GM19372 (cell line): ENCODE data around the gene TMEM218.

Experiments used
- ATAC-seq: cut with Tn5 transposase; IDR thresholded peaks from one replicate; pipeline ENCODE4 v1.9.1; 2021; ENCODE audit warnings: mild to moderate bottlenecking, low read depth, moderate library complexity; ENCODE audit not compliant: unreplicated experiment

The TMEM218 gene

DNA sequence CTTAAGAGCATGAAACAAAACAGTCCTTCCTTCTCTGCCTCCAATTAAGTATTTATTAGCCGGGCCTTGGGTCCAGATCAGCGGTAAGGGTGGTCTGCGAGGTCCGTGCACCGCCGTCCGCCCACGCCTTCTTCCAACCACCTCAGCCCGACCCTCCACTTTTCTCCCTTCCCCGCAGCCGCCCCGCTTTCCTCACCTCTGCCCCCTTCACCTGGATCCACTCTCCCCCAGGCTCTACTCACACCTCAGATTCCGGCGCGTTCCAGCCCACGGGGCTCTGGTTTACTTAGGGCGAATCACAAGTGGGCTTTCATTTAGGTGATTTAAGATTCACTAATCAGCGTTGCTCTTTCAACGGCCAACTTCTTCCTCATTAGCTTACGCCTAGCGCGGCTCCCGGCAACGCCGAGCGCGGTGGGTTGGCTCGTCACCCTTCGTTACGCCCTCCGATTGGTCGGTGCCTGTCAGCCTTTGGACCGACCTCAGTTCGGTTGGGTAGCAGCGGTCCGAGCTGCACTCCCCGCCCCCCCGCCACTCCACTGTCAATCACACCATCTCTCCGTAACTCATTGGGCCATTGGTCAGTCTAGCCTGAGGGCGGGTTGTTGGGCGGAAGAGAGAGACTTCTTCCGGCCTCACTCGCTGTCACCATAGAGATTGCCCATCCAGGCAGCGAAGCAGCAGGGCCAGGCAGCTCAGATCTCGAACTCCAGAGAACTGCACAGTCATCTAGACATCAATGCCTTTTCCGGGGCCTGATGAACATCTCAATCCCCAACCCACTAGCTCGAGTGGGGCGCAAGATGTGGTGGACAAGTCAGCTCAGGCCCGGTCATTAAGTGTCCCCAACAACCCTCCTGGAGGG is at the start of gene TMEM218:
Gene TMEM218 (minus strand): TSS at position 284 of the 865 bp plus-strand sequence. CDS start 9,385 bp downstream, outside the sequence.
- ATAC-seq, result peak; percentile 97

- no peak for ATAC-seq
Measured at GRCh38 chr11:125157953-125158680, 46.7 kb upstream of the TMEM218 start.

DNA sequence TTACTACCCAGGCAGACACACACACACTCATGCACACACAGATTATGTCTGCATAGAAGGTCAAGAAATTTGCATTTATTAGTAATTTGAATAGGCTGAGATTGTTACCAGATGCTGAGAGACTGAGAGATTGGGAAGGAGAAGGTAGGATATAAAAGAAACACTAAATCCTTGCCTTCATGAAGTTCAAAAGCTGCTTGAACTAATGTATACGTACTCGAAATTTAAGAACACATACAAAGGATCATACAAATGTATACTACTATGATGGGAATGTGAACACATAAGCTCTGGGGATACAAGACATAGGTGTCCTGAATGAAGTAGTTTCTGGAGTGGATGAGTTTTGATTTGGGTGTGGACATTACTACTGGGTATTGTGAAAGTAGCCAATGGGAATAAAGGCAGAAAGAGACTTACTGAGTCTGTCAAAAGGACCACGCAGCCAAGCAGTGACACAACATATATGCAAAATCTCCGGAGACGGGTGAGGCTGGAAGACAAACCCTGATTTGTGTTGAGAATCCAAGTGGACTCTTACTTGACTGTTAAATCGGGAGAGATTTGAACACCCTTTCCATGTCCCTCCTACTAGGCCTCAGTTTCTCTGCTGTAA is 45.8 kb upstream of the TMEM218 start:
- ATAC-seq, result no peak

DNA sequence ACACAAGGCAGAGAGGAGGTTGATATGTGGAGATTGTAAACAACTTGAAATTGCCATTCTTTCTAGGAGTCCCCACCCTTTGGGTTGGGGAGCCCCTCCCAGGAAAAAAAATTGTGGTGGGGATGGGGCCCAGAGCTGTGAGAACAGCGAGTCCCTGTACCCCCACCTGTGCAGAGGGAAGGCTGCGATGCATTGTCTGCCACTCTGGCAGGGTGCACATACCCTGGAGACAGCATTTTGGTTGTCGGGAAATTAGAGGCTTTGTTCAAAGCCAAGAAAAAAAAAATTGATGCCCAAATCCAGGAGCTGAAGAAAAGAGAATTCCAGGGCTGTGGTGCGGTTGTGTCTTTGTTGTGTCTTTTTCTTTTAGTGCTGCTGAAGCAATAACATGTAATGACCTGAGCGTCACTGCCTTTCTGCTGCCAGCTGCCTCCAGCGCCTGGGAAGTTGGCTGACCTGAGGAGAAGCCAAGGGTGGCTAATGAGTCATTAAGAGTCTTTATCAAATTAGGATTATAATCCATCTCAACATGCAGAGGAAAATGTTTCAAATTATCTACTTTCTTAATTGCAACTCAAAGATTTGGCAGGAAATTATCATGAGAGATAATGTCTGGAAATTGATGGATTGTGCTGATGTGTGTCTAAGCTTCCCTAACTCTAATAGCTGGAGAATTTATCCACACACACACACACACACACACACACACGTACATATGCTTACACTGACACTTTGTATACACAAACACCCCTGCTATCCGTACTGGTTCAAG is 45.1 kb upstream of the TMEM218 start:
- no peak for ATAC-seq

GRCh38 chr11:125155767-125156166 is 44.3 kb upstream of the TMEM218 start:
- no peak for ATAC-seq

- no peak for ATAC-seq
Measured at GRCh38 chr11:125155100-125155444, 43.6 kb upstream of the TMEM218 start.

DNA sequence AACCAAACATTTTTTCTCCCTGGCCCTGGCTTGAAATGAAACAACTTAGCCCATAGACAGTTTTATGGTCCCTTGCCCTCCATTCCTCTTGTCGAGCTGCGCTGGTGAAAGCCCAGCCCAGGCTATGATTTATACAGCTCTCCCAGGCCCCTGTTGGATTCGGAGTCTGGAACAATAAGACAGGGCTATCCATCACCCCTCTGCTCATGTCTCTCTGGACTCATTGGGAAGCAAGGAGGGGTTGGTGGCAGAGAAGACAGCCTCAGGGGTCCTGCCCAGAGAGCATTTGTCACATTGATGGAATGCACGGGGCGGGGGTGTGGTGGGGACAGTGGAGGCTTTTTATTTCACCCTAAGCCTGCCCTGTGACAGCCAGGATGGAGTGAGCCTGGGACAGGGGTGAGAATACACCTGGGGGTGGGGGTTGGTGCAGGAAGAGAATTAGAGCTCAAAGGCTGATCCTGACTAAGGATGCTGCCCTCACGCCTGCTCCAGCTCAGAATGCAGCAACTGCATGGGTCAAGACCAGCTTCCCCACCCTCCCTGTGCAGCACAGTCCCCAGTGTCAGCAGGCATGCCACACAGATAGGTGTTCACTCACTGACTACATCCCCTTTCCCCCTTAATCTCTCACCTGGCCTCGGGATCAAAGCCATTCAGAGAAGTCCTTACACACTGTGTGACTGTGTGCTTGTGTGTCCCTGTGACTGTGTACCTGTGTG is 43.1 kb upstream of the TMEM218 start:
- ATAC-seq, result no peak

GRCh38 chr11:125153837-125154236 is 42.4 kb upstream of the TMEM218 start:
- no peak for ATAC-seq

DNA sequence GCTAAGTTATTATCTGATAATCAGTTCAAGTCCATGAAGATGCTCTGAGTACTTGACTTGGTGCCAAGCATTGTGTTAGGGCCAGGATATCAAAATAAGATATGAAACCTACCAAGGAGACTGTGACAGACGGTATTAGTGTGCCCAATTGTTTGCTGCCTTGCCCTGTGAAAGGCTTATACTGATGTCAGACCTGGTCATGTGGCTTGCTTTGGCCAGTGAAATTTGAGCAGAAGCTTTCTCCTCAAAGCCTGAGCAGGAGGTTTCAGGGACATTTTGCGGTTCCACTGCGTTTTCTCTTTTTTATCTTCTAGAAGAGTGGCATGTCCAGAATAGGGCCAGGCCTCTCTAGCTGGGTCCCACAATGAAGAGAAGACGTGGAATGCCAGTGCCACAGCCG is 37.3 kb upstream of the TMEM218 start:
- ATAC-seq, result no peak

DNA sequence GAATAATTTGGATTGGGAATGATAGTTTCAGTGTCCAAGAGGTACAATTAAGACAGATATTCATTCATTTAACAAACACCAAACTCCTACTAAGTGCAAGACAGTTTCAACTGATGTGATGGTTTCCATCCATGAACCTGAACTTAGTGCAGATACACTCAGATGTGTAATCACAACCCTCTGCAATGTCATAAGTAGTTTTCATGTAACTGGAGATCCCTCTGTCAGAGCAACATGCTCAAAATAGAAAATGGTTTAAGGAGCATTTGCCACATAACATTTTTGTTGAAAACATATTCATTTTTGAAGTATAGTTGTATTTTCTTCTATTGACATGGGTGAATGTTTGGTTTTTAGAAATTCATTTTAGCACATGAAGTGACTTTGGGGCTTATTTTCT is 36.6 kb upstream of the TMEM218 start:
- ATAC-seq, result no peak

- no peak for ATAC-seq
Measured at GRCh38 chr11:125147280-125147679, 35.9 kb upstream of the TMEM218 start.

DNA sequence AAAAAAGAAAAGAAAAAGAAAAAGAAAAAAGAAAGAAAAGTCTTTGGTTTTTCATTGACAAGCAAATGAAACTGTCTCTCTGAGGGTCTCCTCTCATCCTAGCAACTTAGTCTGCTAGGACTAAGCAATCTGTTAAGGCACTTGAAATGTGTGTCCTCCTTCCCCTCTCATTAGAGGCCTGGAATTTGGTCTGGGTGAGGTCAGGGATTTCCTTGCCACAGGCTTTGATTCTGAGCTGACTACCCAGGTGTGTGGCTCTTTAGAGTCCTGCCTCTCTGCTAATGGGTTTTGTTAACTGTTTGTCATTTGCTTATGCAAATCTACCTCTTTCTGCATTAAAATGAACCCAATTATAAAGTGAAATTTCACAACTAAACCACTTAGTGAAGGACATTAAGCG is 34.8 kb upstream of the TMEM218 start:
- no peak for ATAC-seq

- no peak for ATAC-seq
Measured at GRCh38 chr11:125141686-125142535, 30.5 kb upstream of the TMEM218 start.

DNA sequence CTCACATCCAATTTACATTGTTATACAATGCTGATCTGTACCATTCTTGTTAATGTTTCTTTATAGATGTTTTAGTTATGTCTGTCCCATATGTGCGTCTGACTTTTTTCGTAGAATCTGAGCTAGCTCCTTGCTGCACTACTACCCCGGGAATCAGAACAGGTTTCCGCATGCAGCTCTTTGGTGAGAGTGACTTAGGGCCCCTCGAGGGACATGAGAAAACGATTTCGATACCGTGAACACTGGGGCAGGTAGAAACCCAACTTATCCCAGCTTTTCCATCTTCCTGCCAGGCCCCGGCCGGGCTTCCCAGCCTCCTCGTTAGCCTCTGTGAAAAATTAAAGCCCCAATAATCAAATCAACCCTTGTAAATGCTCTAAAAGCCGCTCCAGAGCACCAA is 29.8 kb upstream of the TMEM218 start:
- ATAC-seq, result no peak

DNA sequence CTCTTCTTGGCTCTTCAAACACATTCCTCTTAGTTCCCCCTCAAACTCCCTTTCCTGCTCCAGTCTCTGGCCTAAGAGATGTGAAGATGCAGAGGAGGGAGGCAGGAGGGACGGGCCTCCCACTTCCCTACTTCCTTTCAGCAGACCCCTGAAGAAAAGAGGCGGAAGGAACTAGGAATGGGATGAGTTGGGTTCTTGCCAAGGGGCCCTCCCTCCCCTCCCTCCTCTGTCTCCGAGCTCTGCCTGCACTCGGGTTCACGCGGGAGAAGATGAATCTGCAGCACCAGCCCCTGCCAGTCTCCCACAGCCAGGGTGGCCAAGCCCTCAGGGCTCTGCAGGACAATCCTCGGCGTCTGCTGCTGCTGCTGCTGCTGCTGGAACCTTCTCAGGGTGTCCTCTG is 28.8 kb upstream of the TMEM218 start:
- no peak for ATAC-seq

- no peak for ATAC-seq
Measured at GRCh38 chr11:125139778-125140177, 28.4 kb upstream of the TMEM218 start.

GRCh38 chr11:125138966-125139365 is 27.5 kb upstream of the TMEM218 start:
- ATAC-seq, result no peak

DNA sequence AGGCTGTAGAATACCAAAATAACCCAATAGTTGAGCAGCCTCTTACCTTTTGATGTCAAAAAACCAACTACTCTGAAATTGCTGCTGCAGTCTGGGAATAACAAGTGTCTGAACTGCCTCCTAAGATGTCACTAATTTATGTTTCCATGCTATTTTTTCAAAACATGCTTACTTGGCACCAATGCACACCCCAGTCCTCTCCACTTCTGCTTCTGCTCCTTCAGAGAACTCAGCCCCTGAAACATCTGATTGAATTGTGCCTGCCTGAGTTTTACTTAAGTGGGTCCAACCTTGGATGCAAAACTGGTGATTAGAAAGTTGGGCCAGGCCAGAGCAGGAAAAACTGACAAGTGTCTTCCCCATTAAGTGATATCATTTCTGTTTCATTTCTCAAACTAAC is 24.6 kb upstream of the TMEM218 start:
- ATAC-seq, result no peak

GRCh38 chr11:125132596-125132995 is 21.2 kb upstream of the TMEM218 start:
- ATAC-seq, result no peak
